Measurements from ENCODE around the gene IGFLR1. TPM values are rescaled to one million over a fixed set of nuclear protein-coding genes. Genes with fewer than 3 reads are reported as not detected.
A peak's percentile ranks its signal among the peaks of the same experiment; 100 is the strongest.

IGFLR1 gene
- total RNA-seq (10 to 100 TPM in 6 of 9 donors, 1 to 10 TPM in 3; 4.9 to 35.3 (median 13.8) TPM), polyA plus RNA-seq (10 to 100 TPM in 2 of 3 donors, 1 to 10 TPM in 1; 5.3 to 32.3 (median 21.5) TPM)
- long read RNA-seq, donor 1, partial matches to known transcripts, result 0 of 2 reads
- long read RNA-seq, donor 1, other reads (novel, unspliced or antisense), result 0 of 2 reads
- long read RNA-seq, donor 2, result 0 reads
- long read RNA-seq, donor 3, partial matches to known transcripts, result 0 of 1 reads
- long read RNA-seq, donor 3, other reads (novel, unspliced or antisense), result 0 of 1 reads
- long read RNA-seq, donor 4, partial matches to known transcripts, result 1 of 11 reads
- long read RNA-seq, donor 4, other reads (novel, unspliced or antisense), result 6 of 11 reads
- long read RNA-seq, donor 5, partial matches to known transcripts, result 2 of 17 reads
- long read RNA-seq, donor 5, other reads (novel, unspliced or antisense), result 12 of 17 reads
- long read RNA-seq, donor 6, partial matches to known transcripts, result 0 of 3 reads
- long read RNA-seq, donor 6, other reads (novel, unspliced or antisense), result 3 of 3 reads
- long read RNA-seq, donor 7, result 0 reads
- long read RNA-seq, donor 8, partial matches to known transcripts, result 0 of 1 reads
- long read RNA-seq, donor 8, other reads (novel, unspliced or antisense), result 0 of 1 reads
- long read RNA-seq, donor 9, partial matches to known transcripts, result 7 of 7 reads
- long read RNA-seq, donor 9, other reads (novel, unspliced or antisense), result 0 of 7 reads
- long read RNA-seq, donor 10, result 0 reads

DNA sequence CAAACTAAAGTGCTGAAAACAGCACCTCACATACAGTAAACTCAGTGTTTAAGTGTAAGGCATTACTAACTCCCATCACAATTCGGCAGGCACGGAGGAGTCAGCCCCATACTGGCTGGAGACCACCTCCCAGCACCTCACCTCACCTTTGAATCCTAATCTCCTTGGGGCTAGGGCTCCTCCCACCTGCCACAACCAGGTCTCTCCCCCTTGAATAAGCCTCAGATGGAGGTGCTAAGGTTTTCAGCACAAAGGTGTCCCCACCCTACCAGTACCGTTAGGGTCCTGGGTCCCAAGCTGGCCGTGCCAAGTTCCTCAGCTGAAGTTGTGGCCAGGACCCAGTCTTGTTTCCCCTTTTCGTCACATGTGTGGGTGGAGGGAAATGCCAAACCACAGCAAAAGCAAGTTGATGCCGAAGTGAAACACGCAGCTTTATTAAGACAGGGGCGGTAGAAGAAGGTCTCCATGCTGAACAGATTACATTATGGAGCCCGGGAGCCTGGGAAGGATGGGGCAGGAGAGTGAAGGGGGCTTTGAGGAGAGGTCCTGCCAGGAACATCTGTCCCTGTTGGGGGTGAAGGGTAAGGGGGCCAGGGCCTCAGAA, at the start of gene IGFLR1:
TSS of gene IGFLR1 (minus strand) at position 332 of the 604 bp plus-strand sequence. CDS start 1,272 bp downstream, outside the sequence.
- Histone ChIP-seq H3K27me3 (no peaks in the 10 kb centered on the region), H3K36me3 (replicated peaks in 1 of 2) (peaks cover 0 to 21% of the 10 kb centered on the region in 2 donors), H3K9me3 (replicated peaks in 1 of 3) (no peaks in the 10 kb centered on the region), H3K4me3 (peak within 1 kb of the TSS in 1 of 4 donors; percentile 59), H3K4me1 (replicated peaks in 1 of 2) (peaks cover 25 to 45% of the 10 kb centered on the region in 2 donors), H3K27ac (peak within 1 kb of the TSS in 4 of 5 donors; percentile 3 to 88 (median 77))
- 72 to 86% (median 76%) methylated on average over 9 of the region's 9 CpGs for WGBS, 4 donors
- intact Hi-C loops (cut with DNase I), result no loop called here
- no peak for TF ChIP-seq POLR2A (IDR thresholded peaks at IDR 0.05)
- TF ChIP-seq, protein P1, sequence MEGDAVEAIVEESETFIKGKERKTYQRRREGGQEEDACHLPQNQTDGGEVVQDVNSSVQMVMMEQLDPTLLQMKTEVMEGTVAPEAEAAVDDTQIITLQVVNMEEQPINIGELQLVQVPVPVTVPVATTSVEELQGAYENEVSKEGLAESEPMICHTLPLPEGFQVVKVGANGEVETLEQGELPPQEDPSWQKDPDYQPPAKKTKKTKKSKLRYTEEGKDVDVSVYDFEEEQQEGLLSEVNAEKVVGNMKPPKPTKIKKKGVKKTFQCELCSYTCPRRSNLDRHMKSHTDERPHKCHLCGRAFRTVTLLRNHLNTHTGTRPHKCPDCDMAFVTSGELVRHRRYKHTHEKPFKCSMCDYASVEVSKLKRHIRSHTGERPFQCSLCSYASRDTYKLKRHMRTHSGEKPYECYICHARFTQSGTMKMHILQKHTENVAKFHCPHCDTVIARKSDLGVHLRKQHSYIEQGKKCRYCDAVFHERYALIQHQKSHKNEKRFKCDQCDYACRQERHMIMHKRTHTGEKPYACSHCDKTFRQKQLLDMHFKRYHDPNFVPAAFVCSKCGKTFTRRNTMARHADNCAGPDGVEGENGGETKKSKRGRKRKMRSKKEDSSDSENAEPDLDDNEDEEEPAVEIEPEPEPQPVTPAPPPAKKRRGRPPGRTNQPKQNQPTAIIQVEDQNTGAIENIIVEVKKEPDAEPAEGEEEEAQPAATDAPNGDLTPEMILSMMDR (IDR thresholded peaks at IDR 0.05), result no peak
- peak in 1 of 7 donors; percentile 64 for DNase-seq

DNA sequence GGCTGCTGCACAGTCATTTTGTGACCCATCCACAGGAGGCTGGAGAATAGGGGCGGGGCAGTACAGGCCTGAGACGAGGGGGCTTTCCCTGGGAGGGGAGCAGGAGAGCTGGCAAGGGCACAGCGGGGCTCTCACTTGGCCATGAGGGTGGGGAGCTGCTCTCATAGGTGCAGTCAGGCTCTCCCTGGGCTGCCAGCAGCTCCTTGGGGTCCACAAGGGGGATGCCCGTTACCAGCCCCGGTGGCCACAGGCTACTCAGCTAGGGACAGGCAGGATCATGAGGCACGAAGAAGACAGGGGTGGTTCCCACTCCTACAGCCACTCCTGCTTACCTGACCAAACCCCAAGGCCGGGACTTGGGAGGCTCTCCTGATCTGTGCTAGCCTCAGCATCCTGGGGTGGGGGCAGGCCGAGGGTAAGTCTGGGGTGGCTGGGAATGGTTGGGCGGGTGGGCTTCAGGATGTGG, 49.6 kb upstream of the IGFLR1 start:
- no peaks in the 10 kb centered on the region for H3K36me3 ChIP-seq (replicated peaks in 1 of 2)
- TF ChIP-seq POLR2A (IDR thresholded peaks at IDR 0.05), result no peak
- TF ChIP-seq, protein P1 (IDR thresholded peaks at IDR 0.05), result no peak
- H3K9me3 ChIP-seq (replicated peaks in 1 of 3), result no peaks in the 10 kb centered on the region
- no peak for DNase-seq
- intact Hi-C loops (cut with DNase I), result no loop called here
- H3K4me3 ChIP-seq, result no peak overlapping the region
- no peaks in the 10 kb centered on the region for H3K4me1 ChIP-seq (replicated peaks in 1 of 2)
- WGBS, 4 donors, result 83 to 92% (median 89%) methylated on average over 5 to 9 of the region's 9 CpGs
- H3K27me3 ChIP-seq, result no peaks in the 10 kb centered on the region
- no peak overlapping the region for H3K27ac ChIP-seq

DNA sequence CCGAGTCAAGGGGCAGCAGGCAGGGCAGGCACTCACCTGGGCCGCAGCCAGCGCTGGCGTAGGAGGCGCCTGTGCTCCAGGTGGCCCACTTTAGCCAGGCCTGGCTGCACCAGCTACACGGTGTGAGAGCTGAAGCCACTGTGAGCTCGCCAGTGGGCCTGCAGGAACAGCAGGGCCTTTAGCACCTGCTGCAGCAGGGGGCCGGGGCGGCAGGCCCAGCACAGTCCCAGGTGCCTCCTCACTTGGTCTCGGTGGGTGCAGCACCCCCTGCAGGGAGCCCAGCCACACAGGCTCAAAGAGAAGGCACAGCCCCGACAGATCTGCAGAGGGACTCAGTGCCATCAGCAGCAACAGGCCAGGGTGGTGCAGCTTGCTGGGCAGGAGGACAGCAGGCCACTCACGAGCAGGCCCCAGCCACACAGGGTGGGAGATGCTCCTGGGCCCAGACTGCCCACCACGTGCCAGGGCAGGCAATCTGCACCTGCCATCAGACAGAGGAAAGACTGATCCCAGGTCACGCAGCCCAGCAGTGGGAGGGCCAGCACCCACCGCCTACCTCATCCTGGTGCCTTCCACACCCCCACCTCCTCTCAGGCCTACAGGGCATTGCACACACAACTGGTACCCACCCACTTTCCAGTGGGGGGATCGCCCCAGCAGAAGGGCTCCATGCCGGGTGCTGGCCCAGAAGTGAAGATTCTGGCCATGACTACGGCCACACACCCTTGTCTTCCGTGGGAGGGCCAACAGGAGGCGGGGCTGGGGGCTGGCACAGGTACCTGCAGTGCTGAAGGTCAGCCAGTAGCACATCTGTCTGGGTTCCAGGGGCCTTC, 48.9 kb upstream of the IGFLR1 start:
- intact Hi-C loops (cut with DNase I), result no loop called here
- WGBS, 4 donors, result 70 to 78% (median 74%) methylated on average over 8 to 20 of the region's 20 CpGs

More for the DNA sequence above, 48.9 kb upstream of the IGFLR1 start:
- Histone ChIP-seq H3K27me3 (no peaks in the 10 kb centered on the region), H3K27ac (no peak overlapping the region), H3K9me3 (replicated peaks in 1 of 3) (no peaks in the 10 kb centered on the region), H3K4me1 (replicated peaks in 1 of 2) (no peaks in the 10 kb centered on the region), H3K4me3 (no peak overlapping the region), H3K36me3 (replicated peaks in 1 of 2) (no peaks in the 10 kb centered on the region)
- no peak for DNase-seq
- TF ChIP-seq POLR2A (IDR thresholded peaks at IDR 0.05), result no peak
- TF ChIP-seq, protein P1 (IDR thresholded peaks at IDR 0.05), result no peak

Data from adrenal gland (tissue), 19 donors.